Psoas muscle (tissue), 8 donors: ENCODE data around the gene RNASE7. TPM values are rescaled to one million over a fixed set of nuclear protein-coding genes. Genes with fewer than 3 reads are reported as not detected.

ENCODE experiments used
- ATAC-seq, 4 donors: fragments of 200-7000 bp; cut with Tn5 transposase; one replicate each; pipeline ENCODE4 v1.9.1; 2020; ENCODE audit warnings: moderate library complexity in 3 of 4, mild to moderate bottlenecking in 2 of 4
- DNase-seq, 2 donors: peaks; one replicate each; pipeline ENCODE4 v3.0.0-alpha.2; 2020
- H3K27ac ChIP-seq: fragments of 200-600 bp; one replicate; pipeline ENCODE4 v1.8.0; 2022
- H3K27me3 ChIP-seq, 3 donors: fragments of 200-600 bp in 1 of 3; one replicate each; pipeline versions ENCODE4 v1.6.1 to v1.8.0; 2013 to 2022; ENCODE audit warnings: low read length in 2 of 3, mild to moderate bottlenecking in 2 of 3, moderate library complexity in 1 of 3; ENCODE audit not compliant: insufficient read depth in 3 of 3
- H3K36me3 ChIP-seq, 2 donors: fragments of 200-600 bp in 1 of 2; one replicate each; pipeline versions ENCODE4 v1.6.1 to v1.8.0; 2013 to 2022; ENCODE audit warnings: low read depth in 1 of 2, mild to moderate bottlenecking in 1 of 2, moderate library complexity in 1 of 2; ENCODE audit not compliant: insufficient read depth in 1 of 2
- H3K4me1 ChIP-seq: fragments of 200-600 bp; one replicate; pipeline ENCODE4 v1.8.0; 2022
- H3K4me3 ChIP-seq: fragments of 200-600 bp; one replicate; pipeline ENCODE4 v1.8.0; 2022; ENCODE audit warnings: mild to moderate bottlenecking
- H3K9me3 ChIP-seq: fragments of 200-600 bp; one replicate; pipeline ENCODE4 v1.8.0; 2022
- WGBS, 3 donors: extraction: QIAGEN DNeasy Blood & Tissue Kit; methylation state at CpG; one replicate each; pipeline versions ENCODE4 v1.1.6 to v1.1.7; 2013; 5-methylcytosine and 5-hydroxymethylcytosine counted together
- intact Hi-C, 2 donors: fragments of 100-400 bp; cut with DNase I; formaldehyde crosslinking; loops; one replicate each; pipeline versions ENCODE4 v1.11.0 to v1.14.2; 2022
- polyA plus RNA-seq, 3 donors: library from polyadenylated mRNA; stranded (reverse); fragments of 200-250 nt; gene quantifications; one replicate each; pipeline ENCODE4 v1.2.3, GENCODE V29; 2013
- total RNA-seq, 4 donors: library from RNA; stranded (reverse); fragmentation: NEBNext Ultra II Directional in 2 of 4; extraction: Animal tissue kit (Norgen Biotek cat#: 25700) in 2 of 4; gene quantifications; one replicate each; pipeline versions ENCODE4 v1.2.1 to v1.2.4, GENCODE V29; 2021 to 2023
- TF ChIP-seq, protein P1 (sequence below): fragments of 200-600 bp; IDR thresholded peaks from one replicate; pipeline ENCODE4 v1.8.0; 2022; ENCODE audit warnings: antibody characterized with exemption
- donor health status: healthy with polysubstance abuse.
- donor health status: DM: no; HTN: no; CAD: no; lungs with moderate emphysema.
- donor health status: Bipolar disorder and iron deficiency.
- donor health status: healthy.
- donor health status: DM: yes; HTN: yes; CAD: no.
- donor health status: DM: no; HTN: no; CAD: no.
- donor health status: DM: no; HTN: no; CAD: no.
- donor health status: DM: yes; HTN: yes; CAD: no.

Gene RNASE7
- total and polyA plus RNA-seq, 7 donors = 0.15 to 1.9 (median 0.38) TPM; not detected in 1

DNA sequence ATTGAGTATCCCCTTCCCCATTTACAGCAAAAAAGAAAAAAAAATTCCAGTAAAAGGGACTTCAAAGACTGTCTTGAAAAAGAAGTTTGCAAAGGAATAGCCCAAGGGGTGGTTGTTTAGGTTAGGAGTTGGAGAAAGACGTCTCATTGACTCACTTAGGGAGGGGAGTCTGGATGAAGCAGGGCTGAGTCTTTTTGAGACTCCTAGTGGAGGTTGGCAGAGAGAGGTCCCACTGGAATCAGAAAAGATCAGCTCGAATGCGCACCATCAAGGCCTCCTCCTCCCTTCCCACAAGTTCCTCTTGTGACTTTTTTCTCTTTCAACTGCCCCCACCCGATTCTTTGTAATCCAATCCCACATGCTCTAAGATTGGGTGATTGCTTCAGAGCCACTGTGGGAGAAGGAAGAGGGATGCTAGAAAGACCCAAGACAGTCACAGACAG is 29.9 kb downstream of the RNASE7 start:
- H3K9me3 ChIP-seq = no peaks in the 10 kb centered on the region
- no peaks in the 10 kb centered on the region for H3K27me3 ChIP-seq
- peak in 1 of 4 donors; percentile 22 for ATAC-seq
- intact Hi-C loops = loop anchor here in 1 of 2 donors (2.0 kb wide), 1 partner anchor 17 kb away; no protein-coding TSS in a partner anchor
- H3K4me3 ChIP-seq = peak overlapping the region; percentile 83
- H3K4me1 ChIP-seq = peaks cover 18% of the 10 kb centered on the region
- peak overlapping the region; percentile 84 for H3K27ac ChIP-seq
- peaks cover 4 to 44% of the 10 kb centered on the region in 2 donors for H3K36me3 ChIP-seq
- WGBS, 3 donors = 32 to 39% (median 39%) methylated on average over 4 of the region's 4 CpGs
- TF ChIP-seq, protein P1, sequence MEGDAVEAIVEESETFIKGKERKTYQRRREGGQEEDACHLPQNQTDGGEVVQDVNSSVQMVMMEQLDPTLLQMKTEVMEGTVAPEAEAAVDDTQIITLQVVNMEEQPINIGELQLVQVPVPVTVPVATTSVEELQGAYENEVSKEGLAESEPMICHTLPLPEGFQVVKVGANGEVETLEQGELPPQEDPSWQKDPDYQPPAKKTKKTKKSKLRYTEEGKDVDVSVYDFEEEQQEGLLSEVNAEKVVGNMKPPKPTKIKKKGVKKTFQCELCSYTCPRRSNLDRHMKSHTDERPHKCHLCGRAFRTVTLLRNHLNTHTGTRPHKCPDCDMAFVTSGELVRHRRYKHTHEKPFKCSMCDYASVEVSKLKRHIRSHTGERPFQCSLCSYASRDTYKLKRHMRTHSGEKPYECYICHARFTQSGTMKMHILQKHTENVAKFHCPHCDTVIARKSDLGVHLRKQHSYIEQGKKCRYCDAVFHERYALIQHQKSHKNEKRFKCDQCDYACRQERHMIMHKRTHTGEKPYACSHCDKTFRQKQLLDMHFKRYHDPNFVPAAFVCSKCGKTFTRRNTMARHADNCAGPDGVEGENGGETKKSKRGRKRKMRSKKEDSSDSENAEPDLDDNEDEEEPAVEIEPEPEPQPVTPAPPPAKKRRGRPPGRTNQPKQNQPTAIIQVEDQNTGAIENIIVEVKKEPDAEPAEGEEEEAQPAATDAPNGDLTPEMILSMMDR = no peak
- DNase-seq = no peak

DNA sequence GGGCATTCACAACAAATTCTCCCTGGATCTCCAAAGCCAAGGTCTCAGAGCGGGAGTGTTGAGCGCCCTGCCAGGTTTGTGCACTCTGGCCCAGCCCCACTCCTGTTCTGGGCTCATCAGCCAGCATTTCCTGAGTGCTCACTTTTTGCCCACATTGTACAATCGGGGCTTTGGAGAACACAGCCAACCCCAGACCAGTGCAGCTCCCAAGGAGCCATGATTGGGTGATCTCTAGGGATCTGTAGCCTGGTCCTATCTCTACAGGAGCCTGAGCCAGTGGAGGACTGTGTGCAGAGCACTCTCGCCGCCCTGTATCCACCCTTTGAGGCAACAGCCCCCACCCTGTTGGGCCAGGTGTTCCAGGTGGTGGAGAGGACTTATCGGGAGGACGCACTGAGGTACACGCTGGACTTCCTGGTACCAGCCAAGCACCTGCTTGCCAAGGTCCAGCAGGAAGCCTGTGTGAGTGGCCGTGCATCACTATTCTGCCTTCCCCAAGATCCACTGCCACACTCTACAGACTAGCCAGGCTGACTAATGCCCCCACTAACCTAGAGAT is 30.7 kb downstream of the RNASE7 start:
- peaks cover 18% of the 10 kb centered on the region for H3K4me1 ChIP-seq
- H3K27me3 ChIP-seq = no peaks in the 10 kb centered on the region
- no peak for ATAC-seq
- intact Hi-C loops = loop anchor here in 1 of 2 donors (2.0 kb wide), 1 partner anchor 16 kb away; no protein-coding TSS in a partner anchor
- peaks cover 4 to 52% of the 10 kb centered on the region in 2 donors for H3K36me3 ChIP-seq
- WGBS, 3 donors = 84 to 92% (median 86%) methylated on average over 9 of the region's 9 CpGs
- TF ChIP-seq, protein P1 = no peak
- DNase-seq = no peak
- H3K9me3 ChIP-seq = no peaks in the 10 kb centered on the region
- H3K4me3 ChIP-seq = no peak overlapping the region
- H3K27ac ChIP-seq = peak overlapping the region; percentile 84

DNA sequence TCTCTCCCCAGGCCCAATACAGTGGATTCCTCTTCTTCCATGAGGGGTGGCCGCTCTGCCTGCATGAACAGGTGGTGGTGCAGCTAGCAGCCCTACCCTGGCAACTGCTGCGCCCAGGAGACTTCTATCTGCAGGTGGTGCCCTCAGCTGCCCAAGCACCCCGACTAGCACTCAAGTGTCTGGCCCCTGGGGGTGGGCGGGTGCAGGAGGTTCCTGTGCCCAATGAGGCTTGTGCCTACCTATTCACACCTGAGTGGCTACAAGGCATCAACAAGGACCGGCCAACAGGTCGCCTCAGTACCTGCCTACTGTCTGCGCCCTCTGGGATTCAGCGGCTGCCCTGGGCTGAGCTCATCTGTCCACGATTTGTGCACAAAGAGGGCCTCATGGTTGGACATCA is 31.8 kb downstream of the RNASE7 start:
- intact Hi-C loops = loop anchor here in 1 of 2 donors (2.0 kb wide), 1 partner anchor 15 kb away; no protein-coding TSS in a partner anchor
- peaks cover 15% of the 10 kb centered on the region for H3K4me1 ChIP-seq
- peaks cover 4 to 62% of the 10 kb centered on the region in 2 donors for H3K36me3 ChIP-seq
- no peak overlapping the region for H3K4me3 ChIP-seq
- ATAC-seq (no peak), DNase-seq (no peak)
- no peak overlapping the region for H3K27ac ChIP-seq
- H3K9me3 ChIP-seq = no peaks in the 10 kb centered on the region
- 83 to 88% (median 87%) methylated on average over 8 to 9 of the region's 9 CpGs for WGBS, 3 donors
- TF ChIP-seq, protein P1 = no peak
- no peaks in the 10 kb centered on the region for H3K27me3 ChIP-seq

DNA sequence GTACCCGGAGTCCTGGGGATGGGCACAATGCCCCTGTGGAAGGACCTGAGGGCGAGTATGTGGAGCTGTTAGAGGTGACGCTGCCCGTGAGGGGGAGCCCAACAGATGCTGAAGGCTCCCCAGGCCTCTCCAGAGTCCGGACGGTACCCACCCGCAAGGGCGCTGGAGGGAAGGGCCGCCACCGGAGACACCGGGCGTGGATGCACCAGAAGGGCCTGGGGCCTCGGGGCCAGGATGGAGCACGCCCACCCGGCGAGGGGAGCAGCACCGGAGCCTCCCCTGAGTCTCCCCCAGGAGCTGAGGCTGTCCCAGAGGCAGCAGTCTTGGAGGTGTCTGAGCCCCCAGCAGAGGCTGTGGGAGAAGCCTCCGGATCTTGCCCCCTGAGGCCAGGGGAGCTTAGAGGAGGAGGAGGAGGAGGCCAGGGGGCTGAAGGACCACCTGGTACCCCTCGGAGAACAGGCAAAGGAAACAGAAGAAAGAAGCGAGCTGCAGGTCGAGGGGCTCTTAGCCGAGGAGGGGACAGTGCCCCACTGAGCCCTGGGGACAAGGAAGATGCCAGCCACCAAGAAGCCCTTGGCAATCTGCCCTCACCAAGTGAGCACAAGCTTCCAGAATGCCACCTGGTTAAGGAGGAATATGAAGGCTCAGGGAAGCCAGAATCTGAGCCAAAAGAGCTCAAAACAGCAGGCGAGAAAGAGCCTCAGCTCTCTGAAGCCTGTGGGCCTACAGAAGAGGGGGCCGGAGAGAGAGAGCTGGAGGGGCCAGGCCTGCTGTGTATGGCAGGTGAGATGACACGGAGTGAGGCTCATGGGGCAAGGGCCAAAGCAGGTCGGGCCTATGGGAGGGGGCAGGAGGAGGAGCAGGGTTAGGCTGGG is 32.5 kb downstream of the RNASE7 start:
- TF ChIP-seq, protein P1 = no peak
- H3K4me1 ChIP-seq = peaks cover 9% of the 10 kb centered on the region
- H3K9me3 ChIP-seq = no peaks in the 10 kb centered on the region
- intact Hi-C loops = no loop called here
- no peak overlapping the region for H3K4me3 ChIP-seq
- H3K27me3 ChIP-seq = no peaks in the 10 kb centered on the region
- ATAC-seq = no peak
- H3K27ac ChIP-seq = no peak overlapping the region
- 88 to 89% (median 89%) methylated on average over 24 to 26 of the region's 26 CpGs for WGBS, 3 donors
- H3K36me3 ChIP-seq = peaks cover 4 to 69% of the 10 kb centered on the region in 2 donors
- DNase-seq = no peak
